ENCODE measurements around the gene CUL9. TPM values are rescaled to one million over a fixed set of nuclear protein-coding genes. Genes with fewer than 3 reads are reported as not detected.
A peak's percentile ranks its signal among the peaks of the same experiment; 100 is the strongest.

The CUL9 gene
- total and polyA plus RNA-seq, 5 donors from 2014 or later, result 22.5 to 81.2 (median 24.7) TPM

DNA sequence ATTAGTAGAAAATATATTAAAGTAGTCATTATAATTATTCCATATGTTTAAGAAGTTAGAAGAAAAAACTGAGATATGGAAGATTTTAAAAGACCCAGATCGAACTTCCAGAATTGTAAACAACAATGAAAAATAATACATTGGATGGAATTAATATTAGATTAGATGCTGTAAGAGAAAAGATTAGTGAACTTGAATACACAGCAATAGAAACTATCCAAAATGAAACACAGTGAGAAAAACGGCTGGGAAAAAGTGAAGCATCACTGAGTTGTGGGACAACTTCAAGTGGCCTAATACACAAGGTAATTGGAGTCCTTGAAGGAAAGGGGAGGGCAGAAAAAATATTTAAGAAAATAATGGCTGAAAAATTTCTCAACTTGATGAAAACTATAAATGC, 57.1 kb downstream of the CUL9 start:
- H3K27me3 Mint-ChIP-seq, result peaks cover 11% of the 10 kb centered on the region
- Histone ChIP-seq H3K9me3 (ENCODE audit: control insufficient read depth in 2 of 2, low read length in 2 of 2) (peaks cover 0 to 5% of the 10 kb centered on the region in 2 experiments), H3K27me3 (ENCODE audit: control insufficient read depth, insufficient read depth, low read length) (peaks cover 20% of the 10 kb centered on the region), H3K4me1 (ENCODE audit: control insufficient read depth, insufficient read depth, low read length, poor library complexity, severe bottlenecking) (no peaks in the 10 kb centered on the region), H3K27ac (ENCODE audit: insufficient read depth, low read length, poor library complexity, severe bottlenecking) (no peak overlapping the region), H3K36me3 (ENCODE audit: control insufficient read depth, insufficient read depth, low read length) (no peaks in the 10 kb centered on the region), H3K4me3 (ENCODE audit: low read depth, low read length) (no peak overlapping the region)
- H3K4me3 Mint-ChIP-seq, result no peak overlapping the region
- peaks cover 0 to 4% (median under 1%) of the 10 kb centered on the region in 4 donors for H3K4me1 Mint-ChIP-seq
- peaks cover 8% of the 10 kb centered on the region for H3K36me3 Mint-ChIP-seq
- ATAC-seq (ENCODE audit: low read depth in 2 of 2), result no peak
- peak overlapping the region in 1 of 3 donors; percentile 27 for H3K27ac Mint-ChIP-seq
- H3K9me3 Mint-ChIP-seq, result peaks cover 0 to 7% (median 1%) of the 10 kb centered on the region in 7 donors
- DNase-seq, result no peak

DNA sequence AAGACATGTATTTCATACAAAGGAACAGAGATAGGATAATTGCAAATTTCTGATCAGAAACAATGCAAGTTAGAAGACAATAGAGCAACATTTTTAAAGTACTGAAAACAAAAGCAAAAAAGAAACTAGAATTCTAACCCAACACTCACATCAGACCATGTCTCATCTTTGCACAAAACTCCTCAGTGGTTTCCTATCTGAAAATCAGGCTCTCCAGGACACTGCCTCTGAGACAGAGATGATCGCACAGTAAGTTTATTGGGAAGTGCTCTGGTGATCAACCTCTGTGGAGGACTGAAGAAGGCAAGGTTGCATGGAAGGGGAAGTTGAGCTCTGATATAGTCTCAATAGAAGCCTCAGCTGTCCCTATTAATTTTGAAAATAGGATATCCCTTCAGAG, 59.0 kb downstream of the CUL9 start:
- ATAC-seq (ENCODE audit: low read depth in 2 of 2) (no peak), DNase-seq (no peak)
- Histone ChIP-seq H3K4me3 (ENCODE audit: low read depth, low read length) (no peak overlapping the region), H3K36me3 (ENCODE audit: control insufficient read depth, insufficient read depth, low read length) (no peaks in the 10 kb centered on the region), H3K9me3 (ENCODE audit: control insufficient read depth in 2 of 2, low read length in 2 of 2) (peaks cover 0 to 5% of the 10 kb centered on the region in 2 experiments), H3K27me3 (ENCODE audit: control insufficient read depth, insufficient read depth, low read length) (peaks cover 28% of the 10 kb centered on the region), H3K27ac (ENCODE audit: insufficient read depth, low read length, poor library complexity, severe bottlenecking) (no peak overlapping the region), H3K4me1 (ENCODE audit: control insufficient read depth, insufficient read depth, low read length, poor library complexity, severe bottlenecking) (no peaks in the 10 kb centered on the region)
- no peak overlapping the region for H3K4me3 Mint-ChIP-seq
- H3K27ac Mint-ChIP-seq, result no peak overlapping the region
- peaks cover 0 to 7% (median 1%) of the 10 kb centered on the region in 7 donors for H3K9me3 Mint-ChIP-seq
- H3K27me3 Mint-ChIP-seq, result peaks cover 11% of the 10 kb centered on the region
- H3K4me1 Mint-ChIP-seq, result peaks cover 0 to 4% (median under 1%) of the 10 kb centered on the region in 4 donors
- peaks cover 8% of the 10 kb centered on the region for H3K36me3 Mint-ChIP-seq

DNA sequence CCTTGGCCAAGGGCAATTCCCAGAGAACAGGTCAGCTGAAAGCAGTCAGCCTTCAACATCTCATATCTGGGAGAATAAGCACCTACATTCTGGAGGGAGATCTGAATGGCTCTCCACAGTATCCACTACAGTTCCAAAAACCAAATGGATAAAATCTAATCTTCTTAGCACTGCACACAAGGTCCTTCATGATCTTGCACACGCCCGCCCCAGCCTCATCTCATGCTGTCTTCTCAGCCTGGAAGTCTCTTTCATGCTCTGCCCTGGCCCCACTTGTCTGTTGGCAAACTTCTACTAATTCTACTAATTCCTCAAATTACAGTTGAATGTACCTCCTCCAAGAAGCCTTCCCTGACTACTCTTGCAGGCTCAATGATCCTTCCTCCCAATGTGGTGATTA, 59.5 kb downstream of the CUL9 start:
- Histone ChIP-seq H3K27ac (ENCODE audit: insufficient read depth, low read length, poor library complexity, severe bottlenecking) (no peak overlapping the region), H3K4me3 (ENCODE audit: low read depth, low read length) (no peak overlapping the region), H3K9me3 (ENCODE audit: control insufficient read depth in 2 of 2, low read length in 2 of 2) (peaks cover 0 to 5% of the 10 kb centered on the region in 2 experiments), H3K4me1 (ENCODE audit: control insufficient read depth, insufficient read depth, low read length, poor library complexity, severe bottlenecking) (peaks cover 1% of the 10 kb centered on the region), H3K36me3 (ENCODE audit: control insufficient read depth, insufficient read depth, low read length) (no peaks in the 10 kb centered on the region), H3K27me3 (ENCODE audit: control insufficient read depth, insufficient read depth, low read length) (peaks cover 25% of the 10 kb centered on the region)
- Mint-ChIP-seq H3K4me1 (peaks cover 0 to 4% (median 2%) of the 10 kb centered on the region in 4 donors), H3K27me3 (peaks cover 12% of the 10 kb centered on the region), H3K4me3 (no peak overlapping the region), H3K27ac (no peak overlapping the region), H3K36me3 (peaks cover 8% of the 10 kb centered on the region), H3K9me3 (peaks cover 0 to 7% (median 1%) of the 10 kb centered on the region in 7 donors)
- no peak for DNase-seq
- no peak for ATAC-seq (ENCODE audit: low read depth in 2 of 2)

DNA sequence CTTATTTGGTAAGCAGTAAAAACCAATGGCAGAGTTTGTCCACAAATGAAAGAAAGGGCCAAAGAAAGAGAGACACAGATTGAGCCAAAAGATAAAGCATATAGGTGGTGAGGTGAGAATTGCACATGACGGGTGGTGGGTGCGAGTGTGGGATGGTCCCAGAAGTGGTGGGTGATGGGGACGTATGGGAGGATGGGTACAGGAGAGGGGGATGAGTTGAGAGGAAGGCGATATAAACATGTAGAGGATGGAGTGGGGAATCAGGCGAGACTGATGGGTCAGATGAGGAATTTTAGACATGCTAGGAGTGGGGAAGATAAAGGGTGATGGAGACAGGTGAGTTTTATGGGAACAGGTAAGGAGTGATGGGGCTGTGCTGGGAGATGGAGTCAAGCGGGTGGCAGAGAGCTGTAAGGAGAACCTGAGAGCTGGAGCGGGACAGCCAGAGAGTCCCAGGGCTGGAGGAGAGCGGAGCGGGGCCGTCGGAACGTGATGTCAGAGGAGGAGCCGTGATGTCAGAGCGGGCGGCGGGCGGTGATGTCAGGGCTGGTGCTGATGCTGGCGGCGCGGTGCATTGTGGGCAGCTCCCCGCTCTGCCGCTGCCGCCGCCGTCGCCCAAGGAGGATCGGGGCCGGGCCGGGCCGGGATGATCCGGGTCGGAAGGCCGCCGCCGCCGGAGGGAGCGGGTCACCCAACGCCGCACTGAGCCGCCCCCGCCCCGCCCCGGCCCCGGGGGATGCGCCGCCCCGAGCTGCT, 61.1 kb downstream of the CUL9 start, which contains the start of gene TTBK1:
TTBK1 (plus strand) TSS at position 574 of the 756 bp plus-strand sequence. CDS start 3,180 bp downstream, outside the sequence.
- H3K27me3 Mint-ChIP-seq, result peaks cover 8% of the 10 kb centered on the region
- peak in 2 of 3 donors; percentile 30 to 41 for DNase-seq
- Histone ChIP-seq H3K4me3 (ENCODE audit: low read depth, low read length) (no peak within 1 kb of the TSS), H3K27ac (ENCODE audit: insufficient read depth, low read length, poor library complexity, severe bottlenecking) (no peak within 1 kb of the TSS), H3K36me3 (ENCODE audit: control insufficient read depth, insufficient read depth, low read length) (no peaks in the 10 kb centered on the region), H3K27me3 (ENCODE audit: control insufficient read depth, insufficient read depth, low read length) (peaks cover 23% of the 10 kb centered on the region), H3K9me3 (ENCODE audit: control insufficient read depth in 2 of 2, low read length in 2 of 2) (peaks cover 0 to 5% of the 10 kb centered on the region in 2 experiments), H3K4me1 (ENCODE audit: control insufficient read depth, insufficient read depth, low read length, poor library complexity, severe bottlenecking) (peaks cover 16% of the 10 kb centered on the region)
- peaks cover 8% of the 10 kb centered on the region for H3K36me3 Mint-ChIP-seq
- H3K9me3 Mint-ChIP-seq, result peaks cover 0 to 7% (median 1%) of the 10 kb centered on the region in 7 donors
- no peak for ATAC-seq (ENCODE audit: low read depth in 2 of 2)
- H3K4me1 Mint-ChIP-seq, result peaks cover 0 to 20% (median 10%) of the 10 kb centered on the region in 4 donors
- peak within 1 kb of the TSS in 1 of 4 donors; percentile 31 for H3K4me3 Mint-ChIP-seq
- no peak within 1 kb of the TSS for H3K27ac Mint-ChIP-seq

DNA sequence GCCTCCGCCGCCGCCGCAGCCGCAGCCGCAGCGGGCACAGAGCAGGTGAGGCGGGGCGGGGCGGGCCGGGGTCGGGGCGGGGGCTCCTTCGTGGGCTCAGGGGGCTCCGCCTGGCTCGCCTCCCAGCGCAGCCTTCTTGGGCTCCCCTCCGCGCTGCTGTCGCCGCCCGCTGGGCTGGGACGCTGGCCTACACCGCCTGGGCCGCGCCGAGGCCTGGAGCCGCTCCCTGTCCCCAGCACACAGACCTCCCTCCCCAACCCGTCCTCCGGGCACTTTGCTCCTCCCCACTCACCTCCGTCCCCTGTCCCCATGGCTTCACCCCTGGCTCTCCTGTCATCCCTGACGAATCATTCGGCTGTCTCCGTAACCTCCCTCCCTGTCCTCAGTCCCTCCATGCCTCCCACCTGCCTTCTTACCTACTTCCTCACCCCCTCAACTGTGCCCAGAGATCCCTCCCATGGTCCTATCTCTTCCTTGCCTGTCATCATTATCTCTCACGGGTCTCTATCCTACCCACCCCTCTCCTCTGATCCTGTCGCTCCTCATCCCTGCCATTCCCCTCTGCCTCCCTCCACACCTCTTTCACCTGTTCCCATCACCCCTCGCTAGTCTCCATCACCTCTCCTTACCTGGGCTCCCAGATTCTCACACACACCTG, 61.8 kb downstream of the CUL9 start:
- peaks cover 16% of the 10 kb centered on the region for H3K4me1 ChIP-seq (ENCODE audit: control insufficient read depth, insufficient read depth, low read length, poor library complexity, severe bottlenecking)
- H3K9me3 Mint-ChIP-seq, result peaks cover 0 to 7% (median 1%) of the 10 kb centered on the region in 7 donors
- no peak for DNase-seq

DNA sequence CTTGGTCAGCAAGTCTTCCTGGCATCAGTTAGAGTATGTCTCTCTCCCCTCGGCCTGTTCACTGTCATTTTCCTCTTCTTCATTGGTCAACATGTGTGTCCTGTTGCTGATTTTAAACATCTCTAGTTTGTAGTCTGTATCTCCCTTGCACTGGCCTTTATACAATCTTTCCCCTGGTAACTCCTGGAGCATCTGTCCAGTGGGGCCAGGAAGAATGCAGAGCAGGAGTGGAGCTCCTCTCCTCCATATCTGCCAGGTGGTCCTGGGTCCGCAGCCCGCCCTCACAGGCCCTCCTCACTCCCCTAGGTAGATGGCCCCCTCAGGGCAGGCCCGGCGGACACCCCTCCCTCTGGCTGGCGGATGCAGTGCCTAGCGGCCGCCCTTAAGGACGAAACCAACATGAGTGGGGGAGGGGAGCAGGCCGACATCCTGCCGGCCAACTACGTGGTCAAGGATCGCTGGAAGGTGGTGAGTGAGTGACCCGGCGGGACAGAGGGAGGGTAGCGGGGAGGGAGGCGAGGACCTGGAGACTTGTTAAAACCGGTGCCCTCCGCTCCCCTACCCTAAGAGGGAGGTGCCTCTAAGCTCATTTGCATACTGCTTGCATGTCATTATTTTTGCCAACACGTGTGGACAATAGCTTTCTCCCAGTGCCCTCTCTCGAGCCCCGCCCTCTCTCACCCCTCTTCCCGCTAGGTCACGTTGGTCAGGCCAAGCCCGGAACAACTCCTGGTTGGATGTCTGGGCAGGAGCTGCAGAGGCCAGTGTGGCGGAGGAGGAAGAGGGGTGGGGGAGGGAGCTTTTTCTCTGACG, 64.5 kb downstream of the CUL9 start:
- H3K4me3 ChIP-seq (ENCODE audit: low read depth, low read length), result peak overlapping the region; percentile 74
- H3K27ac ChIP-seq (ENCODE audit: insufficient read depth, low read length, poor library complexity, severe bottlenecking), result peak overlapping the region; percentile 71
- H3K9me3 Mint-ChIP-seq, result peaks cover 0 to 1% (median 0%) of the 10 kb centered on the region in 7 donors
- H3K36me3 ChIP-seq (ENCODE audit: control insufficient read depth, insufficient read depth, low read length), result no peaks in the 10 kb centered on the region
- H3K27me3 ChIP-seq (ENCODE audit: control insufficient read depth, insufficient read depth, low read length), result peaks cover 18% of the 10 kb centered on the region
- H3K4me1 Mint-ChIP-seq, result peaks cover 4 to 28% (median 14%) of the 10 kb centered on the region in 4 donors
- H3K36me3 Mint-ChIP-seq, result no peaks in the 10 kb centered on the region
- ATAC-seq (ENCODE audit: low read depth in 2 of 2) (peak in 1 of 2 donors; percentile 10), DNase-seq (peak in 1 of 3 donors; percentile 49)
- peaks cover 16% of the 10 kb centered on the region for H3K4me1 ChIP-seq (ENCODE audit: control insufficient read depth, insufficient read depth, low read length, poor library complexity, severe bottlenecking)
- H3K4me3 Mint-ChIP-seq, result peak overlapping the region in 2 of 4 donors; percentile 91 to 94
- H3K27me3 Mint-ChIP-seq, result peaks cover 8% of the 10 kb centered on the region
- no peak overlapping the region for H3K27ac Mint-ChIP-seq
- no peaks in the 10 kb centered on the region for H3K9me3 ChIP-seq (ENCODE audit: control insufficient read depth in 2 of 2, low read length in 2 of 2)

More for the DNA sequence above, 61.8 kb downstream of the CUL9 start:
- Mint-ChIP-seq H3K4me1 (peaks cover 0 to 20% (median 10%) of the 10 kb centered on the region in 4 donors), H3K4me3 (no peak overlapping the region), H3K27ac (no peak overlapping the region), H3K27me3 (peaks cover 8% of the 10 kb centered on the region), H3K36me3 (peaks cover 8% of the 10 kb centered on the region)
- Histone ChIP-seq H3K36me3 (ENCODE audit: control insufficient read depth, insufficient read depth, low read length) (no peaks in the 10 kb centered on the region), H3K9me3 (ENCODE audit: control insufficient read depth in 2 of 2, low read length in 2 of 2) (peaks cover 0 to 5% of the 10 kb centered on the region in 2 experiments), H3K27me3 (ENCODE audit: control insufficient read depth, insufficient read depth, low read length) (peaks cover 21% of the 10 kb centered on the region), H3K4me3 (ENCODE audit: low read depth, low read length) (no peak overlapping the region), H3K27ac (ENCODE audit: insufficient read depth, low read length, poor library complexity, severe bottlenecking) (no peak overlapping the region)
- no peak for ATAC-seq (ENCODE audit: low read depth in 2 of 2)
